ENCODE measurements around the gene SLC26A5.

The SLC26A5 gene

GRCh38 chr7:103343332-103343731 is 102.7 kb downstream of the SLC26A5 start:
- peaks cover 28% of the 10 kb centered on the region for H3K36me3 ChIP-seq (ENCODE audit: control insufficient read depth, low read depth, low read length)
- H3K27me3 ChIP-seq (ENCODE audit: control insufficient read depth, insufficient read depth, low read length) = no peaks in the 10 kb centered on the region
- no peak overlapping the region for H3K27ac ChIP-seq (ENCODE audit: low read length)

GRCh38 chr7:103341466-103341865 is 104.5 kb downstream of the SLC26A5 start:
- no peak overlapping the region for H3K9ac ChIP-seq (ENCODE audit: low read length)
- peaks cover 4% of the 10 kb centered on the region for H3K4me1 ChIP-seq (ENCODE audit: control insufficient read depth, low read depth, low read length)
- peaks cover 42% of the 10 kb centered on the region for H3K36me3 ChIP-seq (ENCODE audit: control insufficient read depth, low read depth, low read length)
- H3K27ac ChIP-seq (ENCODE audit: low read length) = no peak overlapping the region
- no peaks in the 10 kb centered on the region for H3K9me3 ChIP-seq (ENCODE audit: control insufficient read depth, low read depth, low read length)
- no peaks in the 10 kb centered on the region for H3K27me3 ChIP-seq (ENCODE audit: control insufficient read depth, insufficient read depth, low read length)
- H3K4me3 ChIP-seq (ENCODE audit: low read length) = no peak overlapping the region

More at GRCh38 chr7:103343332-103343731, 102.7 kb downstream of the SLC26A5 start:
- peak overlapping the region; percentile 85 for H3K9ac ChIP-seq (ENCODE audit: low read length)
- H3K4me1 ChIP-seq (ENCODE audit: control insufficient read depth, low read depth, low read length) = peaks cover 4% of the 10 kb centered on the region
- peak overlapping the region; percentile 81 for H3K4me3 ChIP-seq (ENCODE audit: low read length)
- H3K9me3 ChIP-seq (ENCODE audit: control insufficient read depth, low read depth, low read length) = no peaks in the 10 kb centered on the region

DNA sequence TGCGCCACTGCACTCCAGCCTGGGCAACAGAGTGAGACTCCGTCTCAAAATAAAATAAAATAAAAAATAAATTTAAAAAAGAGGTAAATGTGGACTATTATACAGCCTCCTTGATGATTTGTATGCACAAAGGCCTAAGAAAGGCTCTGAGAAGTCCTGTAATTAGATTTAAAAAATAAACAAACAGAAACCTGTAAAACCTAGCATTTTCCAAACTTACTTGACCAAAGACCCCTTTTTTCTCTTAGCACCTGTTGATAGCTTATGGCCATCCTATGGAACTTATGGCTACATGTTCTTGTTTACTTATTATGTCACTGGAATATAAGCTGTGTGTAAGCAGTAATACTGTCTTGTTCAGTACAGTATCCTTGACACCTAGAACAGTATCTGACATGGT is 107.1 kb downstream of the SLC26A5 start:
- Histone ChIP-seq H3K9me3 (ENCODE audit: control insufficient read depth, low read depth, low read length) (no peaks in the 10 kb centered on the region), H3K36me3 (ENCODE audit: control insufficient read depth, low read depth, low read length) (peaks cover 52% of the 10 kb centered on the region)

GRCh38 chr7:103336761-103337160 is 109.2 kb downstream of the SLC26A5 start:
- Histone ChIP-seq H3K9me3 (ENCODE audit: control insufficient read depth, low read depth, low read length) (no peaks in the 10 kb centered on the region), H3K36me3 (ENCODE audit: control insufficient read depth, low read depth, low read length) (peaks cover 53% of the 10 kb centered on the region), H3K4me1 (ENCODE audit: control insufficient read depth, low read depth, low read length) (no peaks in the 10 kb centered on the region), H3K9ac (ENCODE audit: low read length) (no peak overlapping the region), H3K27me3 (ENCODE audit: control insufficient read depth, insufficient read depth, low read length) (no peaks in the 10 kb centered on the region), H3K27ac (ENCODE audit: low read length) (no peak overlapping the region), H3K4me3 (ENCODE audit: low read length) (no peak overlapping the region)

More for the DNA sequence above, 107.1 kb downstream of the SLC26A5 start:
- Histone ChIP-seq H3K27ac (ENCODE audit: low read length) (no peak overlapping the region), H3K27me3 (ENCODE audit: control insufficient read depth, insufficient read depth, low read length) (no peaks in the 10 kb centered on the region), H3K9ac (ENCODE audit: low read length) (no peak overlapping the region), H3K4me3 (ENCODE audit: low read length) (no peak overlapping the region), H3K4me1 (ENCODE audit: control insufficient read depth, low read depth, low read length) (peaks cover 4% of the 10 kb centered on the region)

DNA sequence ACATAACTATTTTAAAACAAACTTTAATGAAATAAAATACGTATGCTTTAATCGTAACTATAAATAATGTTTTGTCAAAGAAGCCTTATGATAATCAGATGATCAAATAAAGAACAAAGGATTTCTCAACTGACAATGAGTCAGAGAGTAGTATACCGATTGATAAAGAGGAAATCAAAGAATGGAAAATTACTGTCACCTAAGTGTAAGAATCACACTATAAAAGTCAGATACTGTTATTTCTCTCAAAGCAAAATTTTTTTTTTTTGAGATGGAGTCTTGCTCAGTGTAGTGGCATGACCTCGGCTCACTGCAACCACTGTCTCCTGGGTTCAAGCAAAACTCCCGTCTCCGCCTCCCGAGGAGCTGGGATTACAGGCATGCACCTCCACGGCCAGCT is 120.3 kb downstream of the SLC26A5 start:
- H3K9ac ChIP-seq (ENCODE audit: low read length) = no peak overlapping the region

More for the DNA sequence above, 120.3 kb downstream of the SLC26A5 start:
- peaks cover 58% of the 10 kb centered on the region for H3K36me3 ChIP-seq (ENCODE audit: control insufficient read depth, low read depth, low read length)
- no peaks in the 10 kb centered on the region for H3K4me1 ChIP-seq (ENCODE audit: control insufficient read depth, low read depth, low read length)
- no peaks in the 10 kb centered on the region for H3K27me3 ChIP-seq (ENCODE audit: control insufficient read depth, insufficient read depth, low read length)
- no peaks in the 10 kb centered on the region for H3K9me3 ChIP-seq (ENCODE audit: control insufficient read depth, low read depth, low read length)
- no peak overlapping the region for H3K27ac ChIP-seq (ENCODE audit: low read length)
- H3K4me3 ChIP-seq (ENCODE audit: low read length) = no peak overlapping the region
